HFFc6 (cell line): ENCODE measurements around the gene EPHA2. TPM values are rescaled to one million over a fixed set of nuclear protein-coding genes. Genes with fewer than 3 reads are reported as not detected.

Source experiments
- DNase-seq: peaks from one replicate; pipeline ENCODE4 v3.0.0-alpha.2; 2018
- H3K27ac Mint-ChIP-seq: 2 replicates; pipeline ENCODE4 v1.8.0; 2020; ENCODE audit warnings: mild to moderate bottlenecking, mixed read lengths
- H3K27me3 Mint-ChIP-seq: 2 replicates; pipeline ENCODE4 v1.8.0; 2021; ENCODE audit warnings: mild to moderate bottlenecking, moderate library complexity, mixed read lengths; ENCODE audit not compliant: insufficient read depth
- H3K36me3 Mint-ChIP-seq: 2 replicates; pipeline ENCODE4 v1.8.0; 2021; ENCODE audit warnings: low read depth, mixed read lengths
- H3K4me1 Mint-ChIP-seq: 2 replicates; pipeline ENCODE4 v1.8.0; 2020; ENCODE audit warnings: low read depth, mixed read lengths
- H3K4me3 Mint-ChIP-seq: 2 replicates; pipeline ENCODE4 v1.8.0; 2020; ENCODE audit warnings: mild to moderate bottlenecking, moderate library complexity, mixed read lengths
- H3K9me3 Mint-ChIP-seq: 2 replicates; pipeline ENCODE4 v1.8.0; 2020; ENCODE audit warnings: mild to moderate bottlenecking, mixed read lengths
- CTCF ChIP-seq: fragments of 200-600 bp; sonication (generic); IDR thresholded peaks from 2 replicates; pipeline ENCODE4 v1.5.0; 2021; ENCODE audit warnings: antibody characterized with exemption, mild to moderate bottlenecking
- total RNA-seq, 6 experiments: library from RNA; stranded (reverse); fragmentation: NEBNext Ultra II Directional; extraction: Animal tissue kit (Norgen Biotek cat#: 25700); gene quantifications; 2 replicates in 1 of 6; 3 replicates in 5 of 6; pipeline ENCODE4 v1.2.3, GENCODE V29; 2021

EPHA2 gene
- total RNA-seq, 6 experiments from 2014 or later, result 77.3 to 106 (median 81.2) TPM

- Mint-ChIP-seq H3K36me3 (no peaks in the 10 kb centered on the region), H3K9me3 (no peaks in the 10 kb centered on the region), H3K4me3 (no peak overlapping the region), H3K27ac (peak overlapping the region; percentile 71), H3K27me3 (no peaks in the 10 kb centered on the region; the same call in 1 of the 2 replicates), H3K4me1 (peaks cover 48% of the 10 kb centered on the region)
- TF ChIP-seq CTCF, result peak; percentile 99
- peak; percentile 84 for DNase-seq
These were observed 32.0 kb upstream of the EPHA2 start for GRCh38 chr1:16187748-16188401.

GRCh38 chr1:16186655-16187235 is 30.9 kb upstream of the EPHA2 start:
- Mint-ChIP-seq H3K36me3 (no peaks in the 10 kb centered on the region), H3K4me3 (no peak overlapping the region), H3K27me3 (no peaks in the 10 kb centered on the region; the same call in 1 of the 2 replicates), H3K9me3 (no peaks in the 10 kb centered on the region), H3K27ac (no peak overlapping the region), H3K4me1 (peaks cover 58% of the 10 kb centered on the region)
- DNase-seq, result no peak
- TF ChIP-seq CTCF, result no peak

GRCh38 chr1:16184557-16185303 is 28.9 kb upstream of the EPHA2 start:
- Mint-ChIP-seq H3K36me3 (no peaks in the 10 kb centered on the region), H3K27ac (no peak overlapping the region), H3K4me3 (no peak overlapping the region), H3K27me3 (no peaks in the 10 kb centered on the region; the same call in 1 of the 2 replicates), H3K4me1 (peaks cover 67% of the 10 kb centered on the region), H3K9me3 (no peaks in the 10 kb centered on the region)
- no peak for TF ChIP-seq CTCF
- no peak for DNase-seq

GRCh38 chr1:16183765-16184556 is 28.1 kb upstream of the EPHA2 start:
- H3K9me3 Mint-ChIP-seq, result no peaks in the 10 kb centered on the region
- no peak overlapping the region for H3K4me3 Mint-ChIP-seq
- DNase-seq, result no peak
- no peaks in the 10 kb centered on the region; the same call in 1 of the 2 replicates for H3K27me3 Mint-ChIP-seq
- no peaks in the 10 kb centered on the region for H3K36me3 Mint-ChIP-seq
- peak overlapping the region; percentile 10; the same call in 1 of the 2 replicates for H3K27ac Mint-ChIP-seq
- TF ChIP-seq CTCF, result no peak
- H3K4me1 Mint-ChIP-seq, result peaks cover 64% of the 10 kb centered on the region

GRCh38 chr1:16183179-16183578 is 27.3 kb upstream of the EPHA2 start:
- no peak for DNase-seq
- H3K4me1 Mint-ChIP-seq, result peaks cover 64% of the 10 kb centered on the region
- H3K27ac Mint-ChIP-seq, result peak overlapping the region; percentile 41
- TF ChIP-seq CTCF, result no peak
- H3K4me3 Mint-ChIP-seq, result no peak overlapping the region
- H3K9me3 Mint-ChIP-seq, result no peaks in the 10 kb centered on the region
- peaks cover 4% of the 10 kb centered on the region; the same call in 1 of the 2 replicates for H3K36me3 Mint-ChIP-seq
- no peaks in the 10 kb centered on the region; the same call in 1 of the 2 replicates for H3K27me3 Mint-ChIP-seq
